A549 treated with AZD9567 at 1 μM for 4 hours (cell line): ENCODE data around the gene CCDC186. TPM values are rescaled to one million over a fixed set of nuclear protein-coding genes. Genes with fewer than 3 reads are reported as not detected.

Source experiments
- total RNA-seq: library from RNA; stranded (reverse); fragments of 200-300 nt; extraction: Qiagen RNA extraction; gene quantifications from 5 replicates; pipeline ENCODE4 v1.2.3, GENCODE V29; 2022; ENCODE audit not compliant: insufficient read depth

Gene CCDC186
- 3.8 to 6.1 TPM (median 5.9 TPM) in 5 replicates for total RNA-seq

DNA sequence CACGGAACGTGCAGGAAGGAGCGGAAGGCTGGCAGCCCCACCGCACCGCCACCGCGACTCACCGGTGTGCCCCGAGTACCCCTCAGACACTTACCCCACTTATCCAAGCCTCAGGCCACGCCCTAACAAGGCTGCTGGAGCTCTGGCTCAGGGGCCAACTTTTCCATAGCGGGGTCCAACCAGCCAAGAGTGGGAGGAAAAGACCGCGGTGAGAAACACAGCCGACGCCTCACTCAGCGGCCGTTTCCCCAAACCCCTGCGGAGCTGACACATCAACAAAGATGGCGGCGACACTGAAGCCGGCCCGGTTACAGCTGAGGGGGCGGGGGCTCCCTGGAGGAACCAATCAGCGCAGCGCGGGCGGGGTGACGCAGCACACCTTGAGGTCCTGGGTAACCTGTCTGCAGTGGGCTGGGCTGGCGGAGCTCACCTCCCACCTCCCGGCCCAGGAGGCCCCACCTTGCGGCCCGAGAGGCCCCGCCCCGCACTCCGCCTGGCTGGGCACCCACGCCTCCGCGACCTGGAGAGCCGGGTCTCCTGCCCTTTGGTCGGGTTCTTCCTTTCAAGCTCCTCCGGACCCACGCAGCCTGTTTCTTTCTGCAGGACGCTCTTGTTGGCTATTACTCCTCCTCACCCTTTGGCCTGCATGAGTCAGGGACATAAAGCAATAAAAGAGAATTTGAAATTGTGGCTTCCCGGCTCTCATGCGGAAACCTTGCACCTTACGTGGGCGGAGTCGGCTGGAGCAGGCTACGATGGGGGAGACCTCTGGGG lies at the start of gene CCDC186:
TSS of gene CCDC186 (minus strand) at position 283 of the 774 bp plus-strand sequence. CDS start 10,935 bp downstream, outside the sequence.

DNA sequence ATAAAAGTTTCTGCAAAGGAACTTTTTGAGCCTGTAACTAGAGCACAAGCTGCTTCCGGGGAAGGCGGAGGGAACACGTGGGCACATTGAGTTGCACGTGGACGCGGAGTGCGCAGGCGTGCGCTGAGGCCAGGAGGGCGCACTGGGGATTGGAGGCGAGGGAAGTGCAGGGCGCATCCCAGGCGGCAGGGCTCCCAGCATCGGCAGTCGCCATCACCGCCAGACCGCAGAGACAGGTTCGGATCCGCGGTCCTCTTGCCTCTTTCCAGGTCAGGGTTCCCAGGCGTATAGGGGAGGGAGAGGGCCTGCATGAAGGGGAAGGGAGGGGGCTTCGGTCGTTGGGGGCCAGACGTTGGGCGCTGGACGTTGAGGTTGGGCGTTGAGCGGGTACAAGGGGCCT lies 5.1 kb upstream of the CCDC186 start, which contains the start of gene TDRD1:
TSS of gene TDRD1 (plus strand) at position 206 of the 400 bp plus-strand sequence. CDS start 8,479 bp downstream, outside the sequence.

Other genes starting within 250 kb of the CCDC186 start
- 0.81 to 1.4 TPM (median 1.1 TPM) in 5 replicates for gene ADRB1, start 130.3 kb downstream of the CCDC186 start, total RNA-seq
- not detected in 5 replicates for gene TDRD1, start 5.2 kb upstream of the CCDC186 start, total RNA-seq
- 0.02 TPM in 1 of 5 replicates, not detected in the others for gene VWA2, start 65.1 kb upstream of the CCDC186 start, total RNA-seq
- gene AFAP1L2, start 230.3 kb upstream of the CCDC186 start, total RNA-seq = 17.0 to 22.1 TPM (median 20.7 TPM) in 5 replicates